Peyer's patch (tissue), 4 donors: ENCODE data around the gene SLX4.

Experiments
- CTCF ChIP-seq, 6 experiments: fragments of 450-650 bp in 4 of 6; fragments of 200-600 bp in 2 of 6; sonication (generic) in 1 of 6; IDR thresholded peaks; one replicate each; pipeline ENCODE4 v1.5.1; 2017 to 2019; ENCODE audit warnings: antibody characterized with exemption in 6 of 6, mild to moderate bottlenecking in 3 of 6, moderate library complexity in 1 of 6
- POLR2A ChIP-seq, 2 donors: fragments of 450-650 bp; IDR thresholded peaks; one replicate each; pipeline ENCODE4 v1.5.1; 2017; ENCODE audit warnings: antibody characterized with exemption in 2 of 2, mild to moderate bottlenecking in 2 of 2, moderate library complexity in 2 of 2

GRCh38 chr16:3553138-3553923 is 58.1 kb downstream of the SLX4 start:
- TF ChIP-seq CTCF (IDR thresholded peaks at IDR 0.05), result no peak
- no peak for TF ChIP-seq POLR2A (IDR thresholded peaks at IDR 0.05)
